ENCODE data around the gene POLD3. TPM values are rescaled to one million over a fixed set of nuclear protein-coding genes. Genes with fewer than 3 reads are reported as not detected.

Gene POLD3
- total and polyA plus RNA-seq, 2 donors (not counting 1 experiment from before 2014, with no cell fraction given) = 4.6 to 17.6 TPM

GRCh38 chr11:74642912-74643311 is 50.5 kb downstream of the POLD3 start:
- DNase-seq (no peak), ATAC-seq (ENCODE audit: low read depth) (no peak)
- no peak overlapping the region for H3K4me3 ChIP-seq (ENCODE audit: control extremely low read depth in 1 of 5, extremely low read depth in 1 of 5, insufficient read depth in 1 of 5, low read depth in 2 of 5, low read length in 4 of 5)
- no peaks in the 10 kb centered on the region for H3K9me3 ChIP-seq (ENCODE audit: control extremely low read depth in 1 of 3, control insufficient read depth in 2 of 3, insufficient read depth in 1 of 3, low read length in 2 of 3)
- Mint-ChIP-seq H3K9me3 (ENCODE audit: insufficient read depth) (no peaks in the 10 kb centered on the region), H3K27me3 (no peaks in the 10 kb centered on the region), H3K4me1 (no peaks in the 10 kb centered on the region), H3K27ac (no peak overlapping the region), H3K4me3 (no peak overlapping the region)
- H3K79me2 ChIP-seq (ENCODE audit: control insufficient read depth, insufficient read depth, low read length) = no peaks in the 10 kb centered on the region
- ChIA-PET CTCF (no interaction called here), POLR2A (no interaction called here)
- no peaks in the 10 kb centered on the region for H4K20me1 ChIP-seq (ENCODE audit: control insufficient read depth, insufficient read depth, low read length, poor library complexity, severe bottlenecking)
- H2AFZ ChIP-seq (ENCODE audit: insufficient read depth, low read depth, low read length, poor library complexity, severe bottlenecking) = no peak overlapping the region
- H3K4me2 ChIP-seq (replicated peaks; ENCODE audit: low read depth, low read length, poor library complexity, severe bottlenecking) = no peak overlapping the region
- H3K27me3 ChIP-seq (replicated peaks in 1 of 4; ENCODE audit: control extremely low read depth in 1 of 4, control insufficient read depth in 3 of 4, insufficient read depth in 4 of 4, low read length in 3 of 4) = no peaks in the 10 kb centered on the region
- H3K27ac ChIP-seq (ENCODE audit: low read length in 2 of 2) = no peak overlapping the region
- intact Hi-C loops (cut with micrococcal nuclease) = no loop called here
- WGBS (ENCODE audit: insufficient coverage) = 100% methylated on average over 3 of the region's 5 CpGs
- TF ChIP-seq EZH2 (IDR thresholded peaks at IDR 0.05; ENCODE audit: borderline replicate concordance, insufficient read depth, low read depth, low read length, poor library complexity, severe bottlenecking) (no peak), CTCF (IDR thresholded peaks at IDR 0.05) (no peak)
- peaks cover 0 to 38% of the 10 kb centered on the region in 2 experiments for H3K36me3 ChIP-seq (replicated peaks in 1 of 2; ENCODE audit: control extremely low read depth in 1 of 2, control insufficient read depth in 1 of 2, extremely low read depth in 1 of 2, insufficient read depth in 2 of 2, low read length in 1 of 2)
- no peak overlapping the region for H3K9ac ChIP-seq (ENCODE audit: low read length)
- H3K4me1 ChIP-seq (ENCODE audit: control insufficient read depth in 2 of 2, insufficient read depth in 2 of 2, low read length in 2 of 2) = no peaks in the 10 kb centered on the region

GRCh38 chr11:74644081-74644480 is 51.7 kb downstream of the POLD3 start:
- Mint-ChIP-seq H3K4me1 (no peaks in the 10 kb centered on the region), H3K27ac (no peak overlapping the region), H3K4me3 (no peak overlapping the region), H3K9me3 (ENCODE audit: insufficient read depth) (no peaks in the 10 kb centered on the region), H3K27me3 (no peaks in the 10 kb centered on the region)
- DNase-seq (no peak), ATAC-seq (ENCODE audit: low read depth) (no peak)
- peaks cover 0 to 37% of the 10 kb centered on the region in 2 experiments for H3K36me3 ChIP-seq (replicated peaks in 1 of 2; ENCODE audit: control extremely low read depth in 1 of 2, control insufficient read depth in 1 of 2, extremely low read depth in 1 of 2, insufficient read depth in 2 of 2, low read length in 1 of 2)
- H3K4me1 ChIP-seq (ENCODE audit: control insufficient read depth in 2 of 2, insufficient read depth in 2 of 2, low read length in 2 of 2) = no peaks in the 10 kb centered on the region
- 100% methylated on average over 3 of the region's 4 CpGs for whole genome bisulfite sequencing (ENCODE audit: insufficient coverage)
- no peak overlapping the region for H2AFZ ChIP-seq (ENCODE audit: insufficient read depth, low read depth, low read length, poor library complexity, severe bottlenecking)
- H3K27me3 ChIP-seq (replicated peaks in 1 of 4; ENCODE audit: control extremely low read depth in 1 of 4, control insufficient read depth in 3 of 4, insufficient read depth in 4 of 4, low read length in 3 of 4) = no peaks in the 10 kb centered on the region
- no peaks in the 10 kb centered on the region for H3K9me3 ChIP-seq (ENCODE audit: control extremely low read depth in 1 of 3, control insufficient read depth in 2 of 3, insufficient read depth in 1 of 3, low read length in 2 of 3)
- TF ChIP-seq CTCF (IDR thresholded peaks at IDR 0.05) (no peak), EZH2 (IDR thresholded peaks at IDR 0.05; ENCODE audit: borderline replicate concordance, insufficient read depth, low read depth, low read length, poor library complexity, severe bottlenecking) (no peak)
- H3K27ac ChIP-seq (ENCODE audit: low read length in 2 of 2) = no peak overlapping the region
- CTCF ChIA-PET = no interaction called here
- no peak overlapping the region for H3K4me2 ChIP-seq (replicated peaks; ENCODE audit: low read depth, low read length, poor library complexity, severe bottlenecking)
- intact Hi-C loops (cut with micrococcal nuclease) = no loop called here
- H3K79me2 ChIP-seq (ENCODE audit: control insufficient read depth, insufficient read depth, low read length) = no peaks in the 10 kb centered on the region
- no peaks in the 10 kb centered on the region for H4K20me1 ChIP-seq (ENCODE audit: control insufficient read depth, insufficient read depth, low read length, poor library complexity, severe bottlenecking)
- POLR2A ChIA-PET = no interaction called here
- H3K9ac ChIP-seq (ENCODE audit: low read length) = no peak overlapping the region
- H3K4me3 ChIP-seq (ENCODE audit: control extremely low read depth in 1 of 5, extremely low read depth in 1 of 5, insufficient read depth in 1 of 5, low read depth in 2 of 5, low read length in 4 of 5) = no peak overlapping the region

All from B cell (primary cell).